Activated CD4-positive, alpha-beta T cell treated with anti-CD3 and anti-CD28 coated beads for 24 hours (primary cell): ENCODE data around the gene GRK5.
"Not testable (repeated sequence)": the region's sequence is repeated elsewhere in the genome, so short reads cannot be mapped to it uniquely, and the experiment has no call there.

Source experiments
- DNase-seq, 2 donors: peaks; one replicate each; pipeline ENCODE4 v3.0.0-alpha.2; 2020; ENCODE audit warnings: low read depth in 2 of 2

The GRK5 gene

DNA sequence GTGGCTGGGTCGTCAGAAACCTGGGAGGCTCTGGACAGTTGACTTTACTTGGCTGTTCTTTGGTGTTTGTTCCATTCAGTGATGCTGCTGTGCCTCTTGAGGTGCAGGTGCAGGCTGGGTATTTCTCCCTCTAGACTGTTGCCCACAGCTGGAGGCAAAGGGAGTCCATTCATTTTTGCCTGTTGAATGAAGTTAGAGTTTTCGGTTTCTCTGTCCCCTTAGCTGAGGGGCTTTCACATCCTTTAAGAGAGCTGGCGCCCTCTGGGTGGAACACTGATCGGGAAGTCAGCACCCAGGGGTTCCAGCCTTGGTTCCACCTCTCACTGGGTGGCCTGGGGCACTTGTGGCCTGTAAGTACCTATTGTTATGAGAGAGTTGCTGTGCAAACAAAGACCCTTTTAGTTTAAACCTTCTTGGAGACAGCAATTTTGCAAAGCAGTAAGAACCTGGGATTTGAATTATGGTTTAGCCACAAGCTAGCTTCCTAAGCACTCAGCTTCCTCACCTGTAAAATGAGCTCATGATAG, 67.2 kb downstream of the GRK5 start:
- DNase-seq = no peak

DNA sequence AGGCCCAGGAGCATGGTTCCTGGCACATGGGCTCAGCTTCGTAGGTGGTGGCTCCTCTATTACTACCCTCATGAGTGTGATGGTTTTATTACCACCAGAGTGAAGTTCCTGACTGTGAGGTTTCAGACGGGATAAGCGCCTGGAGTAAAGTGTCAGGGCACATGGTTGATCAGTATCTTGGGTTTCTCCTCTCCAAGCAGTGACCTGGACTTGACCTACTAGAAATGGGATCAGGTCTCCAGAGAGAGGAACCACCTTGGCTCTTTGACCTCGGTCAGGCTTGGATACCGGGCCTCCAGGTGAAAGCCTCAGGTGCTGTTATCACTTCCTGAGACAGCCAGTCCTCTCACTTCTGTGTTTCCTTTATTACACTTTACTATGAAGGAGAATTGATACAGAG, 67.7 kb downstream of the GRK5 start:
- DNase-seq = no peak

- DNase-seq = not testable (repeated sequence)
Observed at GRCh38 chr10:119276194-119276593, 68.8 kb downstream of the GRK5 start.

DNA sequence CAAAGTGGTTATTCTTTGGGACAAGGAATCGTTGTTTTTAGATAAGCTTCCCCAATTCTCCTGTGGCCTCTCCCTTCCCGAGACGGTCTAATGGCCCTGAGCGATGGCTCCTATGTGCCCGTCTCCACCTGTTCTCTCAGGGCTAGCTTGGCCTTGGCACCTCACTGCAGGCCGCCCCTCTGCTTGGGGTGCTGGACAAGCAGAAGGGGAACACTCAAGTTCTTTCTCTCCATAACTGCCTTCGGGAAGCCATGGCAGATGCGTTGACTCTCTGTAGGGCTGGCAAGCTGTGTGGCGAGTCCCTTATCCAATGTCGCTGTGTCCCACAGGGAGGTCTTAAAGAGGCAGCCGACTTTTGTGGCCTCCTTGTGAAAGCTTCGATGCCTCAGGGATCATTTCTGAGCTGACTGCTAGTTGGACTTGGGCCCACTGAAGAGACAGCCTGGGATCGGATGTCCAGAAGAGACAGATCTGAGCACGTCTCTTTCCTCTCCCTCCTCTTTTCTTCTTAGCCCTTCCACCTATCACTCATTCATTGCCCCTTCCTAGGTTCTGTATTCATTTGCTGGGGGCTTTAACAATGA, 70.8 kb downstream of the GRK5 start:
- DNase-seq = no peak

DNA sequence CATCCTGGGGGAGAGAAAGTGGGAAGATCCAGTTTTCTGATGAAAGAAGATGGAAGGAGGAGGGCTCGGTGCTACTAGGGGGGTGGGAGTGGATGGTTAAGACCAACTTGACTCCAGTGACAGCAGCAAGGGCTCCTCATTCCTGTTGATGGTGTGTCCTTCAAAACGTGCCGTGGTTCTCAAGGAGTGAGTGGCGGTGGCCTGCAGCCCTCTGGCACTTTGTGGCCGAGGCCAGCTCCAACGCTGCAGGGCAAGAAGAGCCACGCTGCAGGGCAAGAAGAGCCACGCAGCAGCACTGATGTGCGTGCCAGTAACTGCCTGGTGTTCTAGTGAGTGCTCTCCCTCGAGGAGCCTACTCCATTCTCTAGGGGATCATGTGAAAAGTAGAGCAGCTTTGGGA, 72.1 kb downstream of the GRK5 start:
- no peak for DNase-seq

DNA sequence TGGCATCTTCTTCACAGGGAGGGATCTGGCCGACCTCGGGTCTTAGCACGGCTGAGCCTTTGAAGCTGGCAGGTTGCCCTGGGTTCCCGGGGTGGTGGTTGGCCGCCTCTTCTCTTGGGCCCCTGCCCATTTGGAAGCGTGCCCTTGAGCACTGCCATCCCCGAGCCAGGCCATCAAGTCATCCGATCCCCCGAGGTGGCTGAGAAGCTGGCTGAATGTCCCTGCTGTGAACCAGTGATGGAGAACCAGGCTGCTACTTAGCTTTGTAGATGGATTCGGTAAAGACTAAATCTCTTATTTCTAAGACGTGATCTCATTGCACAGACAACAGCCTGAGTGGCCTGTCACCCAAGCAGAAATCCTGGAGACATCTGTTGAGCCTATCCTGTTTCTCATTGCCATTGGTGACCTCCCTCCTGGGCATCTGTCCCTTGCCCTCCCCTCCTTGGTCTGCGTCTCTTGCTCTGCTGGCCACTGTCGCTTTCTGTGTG, 74.3 kb downstream of the GRK5 start:
- no peak for DNase-seq

DNA sequence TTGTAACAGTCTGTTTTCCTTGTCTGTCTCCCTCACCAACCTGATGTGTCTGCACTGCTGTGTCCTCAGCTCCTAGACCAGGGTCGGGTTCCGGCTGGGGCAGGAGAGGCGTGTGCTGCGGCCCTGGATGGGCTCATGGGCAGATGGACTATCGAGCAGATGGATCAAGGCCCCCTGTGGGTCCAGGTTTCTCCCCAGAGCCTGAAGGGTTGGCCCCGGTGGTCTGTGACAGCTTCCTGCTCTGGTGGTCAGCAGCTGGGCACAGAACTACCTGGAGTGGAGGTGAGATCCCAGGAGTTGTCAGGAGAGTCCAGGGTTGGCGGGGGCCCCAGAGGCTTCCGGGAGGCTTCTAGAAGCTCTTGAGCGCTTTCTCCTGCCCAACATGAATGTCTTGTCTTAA, 75.1 kb downstream of the GRK5 start:
- DNase-seq = no peak

DNA sequence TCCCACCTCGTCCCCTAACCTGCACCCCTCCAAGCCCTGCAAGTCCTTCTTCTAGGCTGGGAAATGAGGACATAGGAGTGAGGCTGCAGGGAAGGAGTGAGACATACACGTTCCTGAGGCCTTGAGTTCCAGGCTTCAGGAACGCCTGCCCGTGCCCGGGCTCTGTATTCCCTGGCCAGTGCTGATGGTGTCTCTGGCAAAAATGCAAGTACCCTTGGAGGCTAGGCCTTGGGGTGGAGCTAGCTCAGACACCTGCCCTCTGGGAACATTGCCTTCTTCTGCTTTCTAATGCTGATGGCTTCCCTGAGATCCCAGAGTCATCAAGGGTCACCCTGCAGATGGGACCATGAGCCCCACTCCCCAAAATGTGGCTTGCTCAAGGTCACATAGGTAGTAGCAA, 76.0 kb downstream of the GRK5 start:
- DNase-seq = no peak

DNA sequence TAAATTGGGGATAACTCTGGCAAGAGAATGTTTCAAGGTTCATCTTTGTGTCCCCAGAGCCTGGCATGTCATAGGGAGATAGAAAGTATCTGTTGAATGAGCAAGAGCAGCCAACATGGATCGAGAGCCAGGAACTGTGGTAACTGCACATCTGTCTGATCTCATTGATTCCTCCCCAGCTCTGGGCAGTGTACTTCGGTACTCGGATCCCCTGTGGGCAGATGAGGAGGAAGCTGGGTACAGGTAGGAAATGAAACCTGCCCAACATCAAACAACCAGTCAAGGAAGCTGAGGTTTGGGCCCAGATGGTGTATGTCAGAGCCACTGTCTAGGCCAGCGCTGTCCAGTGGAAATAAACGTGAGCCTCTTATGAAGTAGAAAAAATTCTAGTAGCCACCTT, 76.4 kb downstream of the GRK5 start:
- DNase-seq = no peak

GRCh38 chr10:119284679-119285096, 77.3 kb downstream of the GRK5 start:
- no peak for DNase-seq

- DNase-seq = no peak
Observed at GRCh38 chr10:119285495-119286267, 78.3 kb downstream of the GRK5 start.

- DNase-seq = no peak
Observed at GRCh38 chr10:119286516-119286915, 79.1 kb downstream of the GRK5 start.

DNA sequence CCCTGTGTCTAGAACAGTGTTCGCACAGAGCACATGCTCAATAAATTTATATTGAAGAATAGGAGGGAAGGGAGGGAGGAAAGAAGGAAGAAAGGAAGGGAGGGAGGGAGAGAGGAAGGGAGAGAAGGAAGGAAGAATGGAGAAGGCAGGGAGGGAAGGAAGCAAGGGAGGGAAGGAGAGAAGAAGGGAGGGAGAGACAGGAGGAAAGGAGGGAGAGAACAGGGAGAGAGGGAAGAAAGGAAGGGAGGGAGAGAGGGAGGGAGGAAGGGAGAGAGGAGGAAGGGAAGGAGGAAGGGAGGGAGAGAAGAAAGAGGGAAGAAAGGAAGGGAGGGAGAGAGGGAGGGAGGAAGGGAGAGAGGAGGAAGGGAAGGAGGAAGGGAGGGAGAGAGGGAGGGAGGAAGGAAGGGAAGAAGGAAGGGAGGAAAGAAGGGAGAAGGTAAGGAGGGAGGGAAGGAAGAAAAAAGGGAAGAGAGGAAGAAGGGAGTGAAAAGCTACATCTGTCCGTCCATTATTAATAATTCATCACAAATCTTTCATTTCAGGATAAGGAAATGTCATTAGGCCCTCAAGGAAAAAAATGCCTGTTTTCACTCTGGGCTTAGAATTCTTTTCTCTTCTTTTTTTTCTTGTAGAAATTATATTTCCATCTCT, 79.7 kb downstream of the GRK5 start:
- DNase-seq = no peak

DNA sequence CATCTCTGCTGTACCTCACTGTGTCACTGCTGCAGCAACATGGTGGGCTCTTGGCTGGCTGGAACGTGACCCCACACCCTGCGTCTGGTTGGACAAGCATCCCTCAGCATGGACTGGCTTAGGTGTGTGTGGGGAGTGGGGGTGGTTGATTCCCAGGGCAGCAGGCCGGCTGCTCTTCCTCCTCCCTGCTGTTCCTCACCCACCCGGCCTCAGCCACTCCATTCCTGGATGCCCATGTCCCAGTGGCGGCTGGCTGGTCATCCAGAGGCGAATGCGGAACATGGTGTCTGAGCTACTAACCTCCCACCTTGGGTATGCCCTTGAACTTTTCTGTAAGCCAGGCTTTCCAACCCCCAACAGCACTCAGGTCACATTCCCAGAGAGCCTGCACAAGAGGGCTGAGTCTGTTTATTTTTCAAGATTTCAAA, 81.2 kb downstream of the GRK5 start:
- no peak for DNase-seq

GRCh38 chr10:119289227-119289920, 82.0 kb downstream of the GRK5 start:
- no peak for DNase-seq

- no peak for DNase-seq
Observed at GRCh38 chr10:119290301-119291048, 83.1 kb downstream of the GRK5 start.

DNA sequence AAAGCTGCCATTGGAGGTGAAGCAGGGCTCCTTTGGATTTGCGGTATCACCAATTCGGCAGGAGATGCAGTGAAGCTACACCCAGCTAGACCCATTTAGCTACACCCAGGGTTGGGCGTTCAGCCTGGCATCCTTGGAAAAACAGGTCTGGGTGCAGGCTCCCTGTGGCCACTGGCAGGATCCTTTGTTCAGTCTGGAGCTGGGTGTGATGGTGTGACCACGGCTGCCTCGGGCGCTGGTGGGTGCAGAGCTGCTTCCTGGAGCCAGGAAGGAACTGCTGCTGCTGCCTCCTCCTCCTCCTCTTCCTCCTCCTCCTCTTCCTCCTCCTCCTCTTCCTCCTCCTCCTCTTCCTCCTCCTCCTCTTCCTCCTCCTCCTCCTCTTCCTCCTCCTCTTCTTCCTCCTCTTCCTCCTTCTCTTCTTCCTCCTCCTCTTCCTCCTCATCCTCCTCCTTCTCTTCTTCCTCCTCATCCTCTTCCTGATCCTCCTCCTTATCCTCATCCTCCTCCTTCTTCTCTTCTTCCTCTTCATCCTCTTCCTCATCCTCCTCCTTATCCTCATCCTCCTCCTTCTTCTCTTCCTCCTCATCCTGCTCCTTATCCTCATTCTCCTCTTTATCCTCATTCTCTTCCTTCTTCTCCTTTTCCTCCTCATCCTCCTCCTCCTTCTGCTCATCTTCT, 84.0 kb downstream of the GRK5 start:
- DNase-seq = no peak

GRCh38 chr10:119292968-119293760, 85.8 kb downstream of the GRK5 start:
- DNase-seq = no peak

DNA sequence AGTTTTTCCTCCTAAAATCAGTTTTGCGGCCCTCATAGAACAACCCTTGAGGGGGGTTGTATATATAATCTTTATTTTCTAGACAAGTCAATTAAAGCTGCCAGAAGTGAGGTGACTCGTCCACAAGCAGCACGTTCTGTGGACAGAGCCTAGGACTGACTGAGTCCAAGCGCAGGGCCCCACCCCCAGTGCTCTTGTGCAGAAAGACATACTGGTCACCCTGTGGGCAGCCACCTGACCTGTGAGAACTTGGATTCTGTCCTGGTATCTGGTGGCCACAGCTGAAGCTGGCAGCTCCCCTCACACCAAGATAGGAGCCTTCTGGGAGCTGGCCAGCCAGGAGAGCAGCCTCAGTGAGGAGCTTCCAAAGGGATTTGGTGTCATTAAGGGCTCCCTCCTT, 89.3 kb downstream of the GRK5 start:
- DNase-seq = no peak
